ENCODE data around the gene FTO.

- TF ChIP-seq, protein P1, sequence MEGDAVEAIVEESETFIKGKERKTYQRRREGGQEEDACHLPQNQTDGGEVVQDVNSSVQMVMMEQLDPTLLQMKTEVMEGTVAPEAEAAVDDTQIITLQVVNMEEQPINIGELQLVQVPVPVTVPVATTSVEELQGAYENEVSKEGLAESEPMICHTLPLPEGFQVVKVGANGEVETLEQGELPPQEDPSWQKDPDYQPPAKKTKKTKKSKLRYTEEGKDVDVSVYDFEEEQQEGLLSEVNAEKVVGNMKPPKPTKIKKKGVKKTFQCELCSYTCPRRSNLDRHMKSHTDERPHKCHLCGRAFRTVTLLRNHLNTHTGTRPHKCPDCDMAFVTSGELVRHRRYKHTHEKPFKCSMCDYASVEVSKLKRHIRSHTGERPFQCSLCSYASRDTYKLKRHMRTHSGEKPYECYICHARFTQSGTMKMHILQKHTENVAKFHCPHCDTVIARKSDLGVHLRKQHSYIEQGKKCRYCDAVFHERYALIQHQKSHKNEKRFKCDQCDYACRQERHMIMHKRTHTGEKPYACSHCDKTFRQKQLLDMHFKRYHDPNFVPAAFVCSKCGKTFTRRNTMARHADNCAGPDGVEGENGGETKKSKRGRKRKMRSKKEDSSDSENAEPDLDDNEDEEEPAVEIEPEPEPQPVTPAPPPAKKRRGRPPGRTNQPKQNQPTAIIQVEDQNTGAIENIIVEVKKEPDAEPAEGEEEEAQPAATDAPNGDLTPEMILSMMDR (IDR thresholded peaks at IDR 0.05), result no peak
- no peak for TF ChIP-seq EP300 (IDR thresholded peaks at IDR 0.05)
- no peak for TF ChIP-seq POLR2A (IDR thresholded peaks at IDR 0.05)
These were observed 172.9 kb downstream of the FTO start for GRCh38 chr16:53876811-53877210.

Measured in tibial nerve (tissue), 4 donors.